MCF 10A (cell line): ENCODE results near the gene SLC9A3. TPM values are rescaled to one million over a fixed set of nuclear protein-coding genes. Genes with fewer than 3 reads are reported as not detected.

ENCODE experiments used
- BruUV-seq: library from RNA; stranded (reverse); fragments of 400-500 nt; replicated peaks from 2 replicates; lab custom pipeline; 2021; lab: Mats Ljungman, UMichigan
- CTCF ChIA-PET: fragments of 300-600 bp; sonication (Branson Sonifier 250); formaldehyde crosslinking; extraction: SDS; loops from one replicate; lab custom pipeline; 2021; ENCODE audit warnings: antibody characterized with exemption, inconsistent platforms; lab: Yijun Ruan, JAX
- POLR2A ChIA-PET: fragments of 300-600, 350-650 bp; sonication (Branson Sonifier 250); formaldehyde crosslinking; extraction: SDS; loops from one replicate; lab custom pipeline; 2020; ENCODE audit warnings: antibody characterized with exemption, inconsistent platforms; lab: Yijun Ruan, JAX
- DNase-seq: peaks from one replicate; pipeline ENCODE4 v3.0.0-alpha.2; 2018; ENCODE audit not compliant: unreplicated experiment
- H3K27ac Mint-ChIP-seq: one replicate; pipeline ENCODE4 v1.8.0; 2022; ENCODE audit warnings: mild to moderate bottlenecking, low read depth, mixed read lengths; ENCODE audit not compliant: unreplicated experiment
- H3K27me3 Mint-ChIP-seq: one replicate; pipeline ENCODE4 v1.8.0; 2022; ENCODE audit warnings: mixed read lengths; ENCODE audit not compliant: insufficient read depth, unreplicated experiment
- H3K36me3 Mint-ChIP-seq: one replicate; pipeline ENCODE4 v1.8.0; 2022; ENCODE audit warnings: mild to moderate bottlenecking, moderate library complexity, mixed read lengths; ENCODE audit not compliant: insufficient read depth, unreplicated experiment
- H3K4me1 Mint-ChIP-seq: one replicate; pipeline ENCODE4 v1.8.0; 2022; ENCODE audit warnings: mixed read lengths; ENCODE audit not compliant: insufficient read depth, unreplicated experiment
- H3K4me3 Mint-ChIP-seq: one replicate; pipeline ENCODE4 v1.8.0; 2022; ENCODE audit warnings: mild to moderate bottlenecking, moderate library complexity, mixed read lengths; ENCODE audit not compliant: unreplicated experiment
- H3K9me3 Mint-ChIP-seq: one replicate; pipeline ENCODE4 v1.8.0; 2022; ENCODE audit warnings: mixed read lengths; ENCODE audit not compliant: unreplicated experiment
- CTCF ChIP-seq: fragments of 200-600 bp; IDR thresholded peaks from one replicate; pipeline ENCODE4 v1.8.0; 2022; ENCODE audit warnings: antibody characterized with exemption, mild to moderate bottlenecking; ENCODE audit not compliant: unreplicated experiment
- intact Hi-C: fragments of 100-400 bp; cut with micrococcal nuclease; formaldehyde crosslinking; loops from 2 replicates; pipeline ENCODE4 v1.14.1; 2022
- total RNA-seq: library from RNA; stranded (reverse); gene quantifications from 2 replicates; pipeline ENCODE4 v1.2.3, GENCODE V29; 2022

The SLC9A3 gene
- total RNA-seq, 1 experiment from 2014 or later = 1.0 TPM

GRCh38 chr5:527646-528628 is 3.7 kb upstream of the SLC9A3 start:
- Mint-ChIP-seq H3K27me3 (peaks cover 61% of the 10 kb centered on the region), H3K9me3 (no peaks in the 10 kb centered on the region), H3K4me1 (no peaks in the 10 kb centered on the region), H3K4me3 (no peak overlapping the region), H3K27ac (no peak overlapping the region), H3K36me3 (no peaks in the 10 kb centered on the region)
- CTCF ChIA-PET = no interaction called here
- TF ChIP-seq CTCF = no peak
- POLR2A ChIA-PET = no interaction called here
- intact Hi-C loops = no loop called here
- DNase-seq = no peak
- no TSS peak for BruUV-seq

GRCh38 chr5:526456-527088 is 2.3 kb upstream of the SLC9A3 start:
- H3K27me3 Mint-ChIP-seq = peaks cover 61% of the 10 kb centered on the region
- TF ChIP-seq CTCF = no peak
- ChIA-PET CTCF (no interaction called here), POLR2A (interaction anchor here (0.6 kb wide), 1 partner anchor 211 kb away, joined by 3 read pairs; no protein-coding TSS in a partner anchor)
- H3K9me3 Mint-ChIP-seq = no peaks in the 10 kb centered on the region
- BruUV-seq = no TSS peak
- intact Hi-C loops = no loop called here
- no peak overlapping the region for H3K4me3 Mint-ChIP-seq
- H3K4me1 Mint-ChIP-seq = no peaks in the 10 kb centered on the region
- H3K27ac Mint-ChIP-seq = no peak overlapping the region
- DNase-seq = no peak
- no peaks in the 10 kb centered on the region for H3K36me3 Mint-ChIP-seq

- Mint-ChIP-seq H3K4me3 (no peak overlapping the region), H3K27ac (no peak overlapping the region), H3K36me3 (no peaks in the 10 kb centered on the region), H3K9me3 (no peaks in the 10 kb centered on the region), H3K27me3 (peaks cover 54% of the 10 kb centered on the region), H3K4me1 (no peaks in the 10 kb centered on the region)
- no TSS peak for BruUV-seq
- CTCF ChIA-PET = no interaction called here
- POLR2A ChIA-PET = interaction anchor here (0.6 kb wide), 1 partner anchor 210 kb away, joined by 3 read pairs; no protein-coding TSS in a partner anchor
- intact Hi-C loops = no loop called here
- no peak for TF ChIP-seq CTCF
- no peak for DNase-seq
Observed at GRCh38 chr5:525916-526315, 1.7 kb upstream of the SLC9A3 start.
